Measurements from ENCODE around the gene MAGI2.

GRCh38 chr7:79050603-79051002, 402.9 kb downstream of the MAGI2 start:
- TF ChIP-seq CTCF (conservative IDR thresholded peaks at IDR 0.05; ENCODE audit: low read length) (no peak), EZH2phosphoT487 (IDR thresholded peaks at IDR 0.05; ENCODE audit: borderline replicate concordance) (no peak)

Measured in Loucy (cell line).